ENCODE data around the gene TM9SF2. TPM values are rescaled to one million over a fixed set of nuclear protein-coding genes. Genes with fewer than 3 reads are reported as not detected.
A peak's percentile ranks its signal among the peaks of the same experiment; 100 is the strongest.

TM9SF2 gene
- total and polyA plus RNA-seq, 9 of the 15 experiments (the other 6 are each of a cell fraction or from before 2014, with no cell fraction given), result 23.3 to 83.2 (median 55.1) TPM

DNA sequence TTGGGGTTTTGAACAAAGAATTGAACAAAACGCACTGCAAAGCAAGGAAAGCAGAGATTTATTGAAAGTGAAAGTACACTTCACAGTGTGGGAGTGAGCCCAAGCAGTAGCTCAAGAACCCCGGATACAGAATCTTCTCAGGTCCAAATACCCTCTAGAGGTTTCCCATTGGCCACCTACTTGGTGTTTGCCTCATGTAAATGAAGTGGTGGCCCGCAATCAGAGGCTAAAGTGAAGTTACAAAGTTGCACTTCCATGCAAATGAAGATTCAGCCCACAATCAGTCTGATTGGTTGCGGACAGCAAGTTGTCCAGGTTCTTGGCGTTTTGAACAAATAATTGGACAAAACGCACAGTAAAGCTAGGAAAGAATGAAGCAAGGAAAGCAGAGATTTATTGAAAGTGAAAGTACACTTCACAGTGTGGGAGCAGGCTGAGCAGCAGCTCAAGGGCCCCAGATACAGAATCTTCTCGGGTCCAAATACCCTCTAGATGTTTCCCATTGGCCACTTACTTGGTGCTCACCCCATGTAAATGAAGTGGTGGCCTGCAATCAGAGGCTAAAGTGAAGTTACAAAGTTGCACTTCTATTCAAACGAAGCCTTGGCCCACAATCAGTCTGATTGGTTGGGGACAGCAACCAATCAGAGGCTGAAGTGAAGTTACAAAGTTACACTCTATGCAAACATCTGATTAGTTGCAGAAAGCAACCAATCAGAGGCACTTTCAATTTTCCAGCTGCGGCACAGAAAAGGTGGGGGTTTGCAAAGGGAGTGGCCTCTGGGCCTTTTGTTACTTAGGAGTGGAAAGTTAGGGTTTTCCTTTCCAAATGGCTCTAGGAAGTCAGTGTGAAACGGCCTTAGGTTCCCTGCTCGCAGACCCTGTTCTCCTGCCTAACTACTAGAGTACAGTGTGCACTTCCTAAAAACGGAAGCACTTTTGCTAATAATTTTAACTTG, 4.8 kb upstream of the TM9SF2 start (continued):
- TF ChIP-seq, protein P1, sequence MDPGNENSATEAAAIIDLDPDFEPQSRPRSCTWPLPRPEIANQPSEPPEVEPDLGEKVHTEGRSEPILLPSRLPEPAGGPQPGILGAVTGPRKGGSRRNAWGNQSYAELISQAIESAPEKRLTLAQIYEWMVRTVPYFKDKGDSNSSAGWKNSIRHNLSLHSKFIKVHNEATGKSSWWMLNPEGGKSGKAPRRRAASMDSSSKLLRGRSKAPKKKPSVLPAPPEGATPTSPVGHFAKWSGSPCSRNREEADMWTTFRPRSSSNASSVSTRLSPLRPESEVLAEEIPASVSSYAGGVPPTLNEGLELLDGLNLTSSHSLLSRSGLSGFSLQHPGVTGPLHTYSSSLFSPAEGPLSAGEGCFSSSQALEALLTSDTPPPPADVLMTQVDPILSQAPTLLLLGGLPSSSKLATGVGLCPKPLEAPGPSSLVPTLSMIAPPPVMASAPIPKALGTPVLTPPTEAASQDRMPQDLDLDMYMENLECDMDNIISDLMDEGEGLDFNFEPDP (CRISPR knock-in tag; IDR thresholded peaks at IDR 0.05), result no peak
- no peak for TF ChIP-seq POLR2G (IDR thresholded peaks at IDR 0.05; ENCODE audit: low read depth, low read length)
- TF ChIP-seq, protein P2, sequence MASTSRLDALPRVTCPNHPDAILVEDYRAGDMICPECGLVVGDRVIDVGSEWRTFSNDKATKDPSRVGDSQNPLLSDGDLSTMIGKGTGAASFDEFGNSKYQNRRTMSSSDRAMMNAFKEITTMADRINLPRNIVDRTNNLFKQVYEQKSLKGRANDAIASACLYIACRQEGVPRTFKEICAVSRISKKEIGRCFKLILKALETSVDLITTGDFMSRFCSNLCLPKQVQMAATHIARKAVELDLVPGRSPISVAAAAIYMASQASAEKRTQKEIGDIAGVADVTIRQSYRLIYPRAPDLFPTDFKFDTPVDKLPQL (IDR thresholded peaks at IDR 0.05; ENCODE audit: extremely low read depth, insufficient read length), result no peak
- no peak for TF ChIP-seq HDGF (IDR thresholded peaks at IDR 0.05)
- no peak for TF ChIP-seq XRCC5 (IDR thresholded peaks at IDR 0.05; ENCODE audit: low read depth, low read length)
- no peak for TF ChIP-seq ILF3 (IDR thresholded peaks at IDR 0.05; ENCODE audit: borderline replicate concordance)
- peak; percentile 59 for TF ChIP-seq VEZF1 (CRISPR knock-in tag; IDR thresholded peaks at IDR 0.05)
- no peak for TF ChIP-seq BHLHE40 (IDR thresholded peaks at IDR 0.05; ENCODE audit: low read length)
- TF ChIP-seq CBX3 (IDR thresholded peaks at IDR 0.05; ENCODE audit: borderline replicate concordance in 1 of 2, low read length in 2 of 2), result no peak
- TF ChIP-seq SIN3B (IDR thresholded peaks at IDR 0.05; ENCODE audit: low read depth), result no peak
- no peak for TF ChIP-seq ATF4 (CRISPR knock-in tag; IDR thresholded peaks at IDR 0.05)
- TF ChIP-seq GATAD2A (IDR thresholded peaks at IDR 0.05), result no peak
- TF ChIP-seq, protein P3, sequence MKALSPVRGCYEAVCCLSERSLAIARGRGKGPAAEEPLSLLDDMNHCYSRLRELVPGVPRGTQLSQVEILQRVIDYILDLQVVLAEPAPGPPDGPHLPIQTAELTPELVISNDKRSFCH (CRISPR knock-in tag; IDR thresholded peaks at IDR 0.05), result no peak
- TF ChIP-seq, protein P3 (tag; IDR thresholded peaks at IDR 0.05), result no peak
